AG10803 (cell line): ENCODE measurements around the gene ANKRD34C.

Source experiments
- DNase-seq: peaks from one replicate; pipeline ENCODE4 v3.0.0; 2010; ENCODE audit warnings: low read depth
- H3K4me3 ChIP-seq: 2 replicates; pipeline ENCODE4 v1.5.1; 2011; ENCODE audit warnings: mild to moderate bottlenecking, low read length, control low read depth
- TF ChIP-seq, protein P1 (sequence below): conservative IDR thresholded peaks from 2 replicates; pipeline ENCODE4 v1.5.1; 2011; ENCODE audit warnings: mild to moderate bottlenecking, low read length, control low read depth, inconsistent platforms

The ANKRD34C gene

DNA sequence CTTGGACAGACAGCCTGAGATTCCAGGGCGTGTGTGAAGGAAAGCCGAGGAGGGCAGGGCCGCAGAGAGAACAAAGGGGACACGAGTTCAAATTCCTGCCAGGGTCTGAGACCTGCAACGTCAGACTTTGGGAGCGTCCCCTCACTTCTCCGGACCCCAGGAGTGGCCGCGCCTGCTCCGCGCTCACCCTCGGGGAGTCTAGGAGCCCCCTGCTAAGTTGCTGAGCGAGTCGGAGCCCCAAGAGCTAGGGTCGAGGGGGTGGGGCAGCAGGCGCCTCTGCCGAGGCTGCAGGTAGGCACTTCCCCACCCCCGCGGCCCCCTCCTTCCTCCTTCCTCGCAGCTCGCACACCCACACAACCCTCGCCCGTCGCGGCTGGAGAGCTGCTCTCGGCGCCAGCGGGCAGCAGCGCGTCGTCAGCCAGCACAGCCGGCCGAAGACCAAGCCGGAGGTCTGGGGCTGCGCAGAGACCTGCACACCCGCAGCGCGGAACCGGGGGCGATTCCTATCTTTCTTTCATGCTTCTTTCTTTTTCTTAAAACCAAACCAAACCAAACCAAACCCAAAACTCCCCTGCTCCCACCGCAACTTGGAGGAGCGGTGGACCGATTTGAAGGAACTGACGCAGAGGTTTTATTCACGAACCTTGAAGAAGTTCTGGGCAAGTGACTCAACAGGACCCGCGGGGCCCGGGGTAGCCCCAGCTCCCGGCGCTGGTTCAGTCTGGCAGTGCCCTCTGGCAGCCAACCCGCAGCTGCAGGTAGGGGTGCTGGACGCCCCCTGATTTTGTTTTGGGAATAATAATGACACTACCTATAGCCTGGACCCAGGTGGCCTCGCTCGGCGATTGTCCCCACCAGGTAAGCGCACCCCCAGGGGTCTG, at the start of gene ANKRD34C:
Gene ANKRD34C (plus strand): TSS at position 352 of the 881 bp plus-strand sequence. CDS start 10,563 bp downstream, outside the sequence.
- H3K4me3 ChIP-seq: no peak within 1 kb of the TSS
- TF ChIP-seq, protein P1, sequence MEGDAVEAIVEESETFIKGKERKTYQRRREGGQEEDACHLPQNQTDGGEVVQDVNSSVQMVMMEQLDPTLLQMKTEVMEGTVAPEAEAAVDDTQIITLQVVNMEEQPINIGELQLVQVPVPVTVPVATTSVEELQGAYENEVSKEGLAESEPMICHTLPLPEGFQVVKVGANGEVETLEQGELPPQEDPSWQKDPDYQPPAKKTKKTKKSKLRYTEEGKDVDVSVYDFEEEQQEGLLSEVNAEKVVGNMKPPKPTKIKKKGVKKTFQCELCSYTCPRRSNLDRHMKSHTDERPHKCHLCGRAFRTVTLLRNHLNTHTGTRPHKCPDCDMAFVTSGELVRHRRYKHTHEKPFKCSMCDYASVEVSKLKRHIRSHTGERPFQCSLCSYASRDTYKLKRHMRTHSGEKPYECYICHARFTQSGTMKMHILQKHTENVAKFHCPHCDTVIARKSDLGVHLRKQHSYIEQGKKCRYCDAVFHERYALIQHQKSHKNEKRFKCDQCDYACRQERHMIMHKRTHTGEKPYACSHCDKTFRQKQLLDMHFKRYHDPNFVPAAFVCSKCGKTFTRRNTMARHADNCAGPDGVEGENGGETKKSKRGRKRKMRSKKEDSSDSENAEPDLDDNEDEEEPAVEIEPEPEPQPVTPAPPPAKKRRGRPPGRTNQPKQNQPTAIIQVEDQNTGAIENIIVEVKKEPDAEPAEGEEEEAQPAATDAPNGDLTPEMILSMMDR: no peak
- no peak for DNase-seq

DNA sequence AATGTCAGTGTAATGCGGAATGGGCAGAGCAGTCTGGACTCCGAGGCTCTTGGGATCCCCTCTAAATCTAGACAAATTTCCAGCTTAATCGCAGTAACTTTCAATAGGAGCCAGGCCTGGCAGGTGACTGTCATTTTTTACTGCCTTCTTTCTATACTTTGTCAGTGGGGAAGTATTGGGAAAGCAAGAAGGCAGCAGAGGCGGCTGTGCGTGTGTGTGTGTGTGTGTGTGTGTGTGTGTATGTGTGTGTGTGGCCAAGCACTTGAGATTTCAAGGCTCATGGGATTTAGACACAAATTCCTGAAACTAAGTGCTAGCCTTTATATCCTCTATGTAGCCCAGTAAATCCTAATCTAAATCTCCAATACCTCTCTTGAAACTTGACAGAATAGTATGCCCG, 49.3 kb upstream of the ANKRD34C start:
- TF ChIP-seq, protein P1: no peak
- H3K4me3 ChIP-seq: no peak overlapping the region
- no peak for DNase-seq

DNA sequence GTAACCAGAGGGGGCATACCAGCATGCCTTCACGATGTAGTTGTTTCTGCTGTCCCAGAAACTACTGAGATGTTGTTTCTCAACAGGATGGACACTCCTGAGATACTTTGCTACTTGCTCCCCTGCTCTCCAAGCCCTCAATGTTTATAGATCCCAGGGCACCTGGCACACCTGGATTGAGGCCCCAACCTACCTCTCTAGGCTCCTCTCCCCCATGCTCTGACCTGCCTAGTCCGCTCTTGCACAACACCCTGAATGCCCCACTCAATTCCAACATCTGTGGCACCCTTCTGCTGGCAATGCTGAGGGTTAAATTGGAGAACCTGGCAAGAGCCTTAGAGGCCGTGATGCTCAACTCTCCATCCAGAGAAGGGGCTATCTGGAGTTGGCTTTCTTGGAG, 42.5 kb upstream of the ANKRD34C start:
- no peak for DNase-seq
- TF ChIP-seq, protein P1: no peak
- H3K4me3 ChIP-seq: no peak overlapping the region

DNA sequence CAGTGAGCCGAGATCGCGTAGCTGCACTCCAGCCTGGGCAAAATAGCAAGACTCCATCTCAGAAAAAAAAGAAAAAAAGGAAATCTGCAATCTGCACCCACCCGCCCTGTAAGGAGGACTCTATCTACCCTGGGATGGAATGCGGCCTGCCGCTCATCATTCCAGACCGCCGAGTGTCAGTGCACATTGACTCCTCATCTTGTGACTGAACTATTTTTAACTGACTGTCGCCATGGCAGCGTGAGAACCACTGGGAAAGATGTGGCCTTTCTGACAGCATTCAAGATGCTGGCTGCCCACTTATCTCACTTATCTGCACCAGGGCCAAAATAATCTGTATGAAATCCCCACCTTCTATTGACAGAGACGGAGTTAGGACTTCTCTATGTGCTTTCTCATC, 38.8 kb upstream of the ANKRD34C start:
- TF ChIP-seq, protein P1: no peak
- peak; percentile 14 for DNase-seq
- no peak overlapping the region for H3K4me3 ChIP-seq

DNA sequence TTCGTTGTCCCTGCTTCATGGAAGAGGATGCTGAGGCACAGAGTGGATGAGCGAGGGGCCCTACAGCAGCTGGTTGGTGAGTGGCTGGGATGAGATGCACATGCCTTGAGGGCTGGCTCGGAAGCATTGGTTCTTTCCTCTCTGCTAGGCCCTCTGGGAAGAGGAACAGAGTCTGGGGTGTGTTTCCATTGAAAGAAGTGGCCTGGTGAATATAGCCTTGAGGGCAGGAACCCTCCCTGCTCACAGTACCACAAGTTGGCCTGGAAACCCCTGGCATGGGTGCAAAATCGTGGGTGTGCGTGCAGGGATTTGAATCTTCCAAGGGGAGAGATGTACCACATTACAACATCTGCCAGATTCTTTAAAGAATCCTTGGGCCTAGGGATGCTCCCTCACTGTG, 37.6 kb upstream of the ANKRD34C start:
- H3K4me3 ChIP-seq: no peak overlapping the region
- no peak for DNase-seq
- TF ChIP-seq, protein P1: no peak

DNA sequence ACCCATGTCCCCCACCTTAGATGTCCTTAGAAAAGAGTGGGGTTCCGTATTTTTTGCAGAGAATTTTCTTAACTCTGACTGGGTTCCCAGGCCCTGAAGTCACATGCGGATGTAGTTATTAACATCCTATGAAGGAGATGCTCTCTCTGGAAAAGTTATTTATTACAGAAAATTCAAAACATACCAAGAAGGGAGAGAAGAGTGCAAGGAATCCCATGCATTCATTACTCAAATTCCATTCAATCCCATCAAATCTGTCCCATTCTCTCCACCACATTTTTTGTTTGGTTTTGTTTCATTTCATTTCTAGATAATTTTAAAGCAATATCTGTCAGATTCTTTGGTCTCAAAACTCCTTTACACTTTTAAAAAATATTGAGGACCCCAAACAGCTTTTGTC, 34.3 kb upstream of the ANKRD34C start:
- TF ChIP-seq, protein P1: no peak
- DNase-seq: peak; percentile 33
- no peak overlapping the region for H3K4me3 ChIP-seq

DNA sequence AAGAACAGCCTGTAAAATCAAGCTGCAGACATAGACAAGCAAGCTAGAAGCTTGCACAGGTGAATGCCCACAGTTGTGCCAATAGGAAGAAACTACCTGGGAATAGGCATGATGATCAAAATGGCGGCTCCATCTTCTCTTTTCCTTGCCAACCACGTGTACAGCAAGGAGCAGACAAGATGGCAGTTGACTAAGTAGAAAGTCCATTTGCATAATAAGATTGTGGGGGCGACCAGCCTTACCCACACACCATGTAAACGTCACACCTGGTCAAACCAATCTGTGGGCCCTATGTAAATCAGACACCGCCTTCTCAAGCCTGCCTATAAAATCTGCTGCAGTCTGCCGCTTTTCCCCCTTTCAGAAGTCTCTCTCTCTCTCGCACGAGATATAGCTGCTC, 25.1 kb upstream of the ANKRD34C start:
- TF ChIP-seq, protein P1: no peak
- no peak overlapping the region for H3K4me3 ChIP-seq
- no peak for DNase-seq
